Measurements from ENCODE around the gene HAPSTR1.

The HAPSTR1 gene

GRCh38 chr16:9128346-9129342 lies 37.2 kb downstream of the HAPSTR1 start:
- Histone ChIP-seq H3K27me3 (ENCODE audit: control insufficient read depth, insufficient read depth, low read length) (no peaks in the 10 kb centered on the region), H3K4me1 (ENCODE audit: control insufficient read depth, insufficient read depth, low read length) (peaks cover 25% of the 10 kb centered on the region), H3K36me3 (ENCODE audit: control insufficient read depth, insufficient read depth, low read length) (no peaks in the 10 kb centered on the region), H3K4me3 (ENCODE audit: low read length) (no peak overlapping the region), H3K9me3 (ENCODE audit: control insufficient read depth, low read length) (no peaks in the 10 kb centered on the region), H3K9ac (ENCODE audit: low read length) (no peak overlapping the region)

- peaks cover 9% of the 10 kb centered on the region for H3K27me3 ChIP-seq (ENCODE audit: control insufficient read depth, insufficient read depth, low read length)
- H3K36me3 ChIP-seq (ENCODE audit: control insufficient read depth, insufficient read depth, low read length) = no peaks in the 10 kb centered on the region
- H3K9ac ChIP-seq (ENCODE audit: low read length) = no peak overlapping the region
- no peak overlapping the region for H3K4me3 ChIP-seq (ENCODE audit: low read length)
- H3K9me3 ChIP-seq (ENCODE audit: control insufficient read depth, low read length) = no peaks in the 10 kb centered on the region
- H3K4me1 ChIP-seq (ENCODE audit: control insufficient read depth, insufficient read depth, low read length) = peaks cover 6% of the 10 kb centered on the region
Observed at GRCh38 chr16:9134306-9134705, 42.9 kb downstream of the HAPSTR1 start.

GRCh38 chr16:9134739-9135138 lies 43.3 kb downstream of the HAPSTR1 start:
- no peaks in the 10 kb centered on the region for H3K9me3 ChIP-seq (ENCODE audit: control insufficient read depth, low read length)
- no peak overlapping the region for H3K4me3 ChIP-seq (ENCODE audit: low read length)
- H3K36me3 ChIP-seq (ENCODE audit: control insufficient read depth, insufficient read depth, low read length) = no peaks in the 10 kb centered on the region
- peaks cover 9% of the 10 kb centered on the region for H3K27me3 ChIP-seq (ENCODE audit: control insufficient read depth, insufficient read depth, low read length)
- H3K9ac ChIP-seq (ENCODE audit: low read length) = no peak overlapping the region
- peaks cover 6% of the 10 kb centered on the region for H3K4me1 ChIP-seq (ENCODE audit: control insufficient read depth, insufficient read depth, low read length)

GRCh38 chr16:9135797-9136196 lies 44.4 kb downstream of the HAPSTR1 start:
- peaks cover 9% of the 10 kb centered on the region for H3K27me3 ChIP-seq (ENCODE audit: control insufficient read depth, insufficient read depth, low read length)
- no peaks in the 10 kb centered on the region for H3K36me3 ChIP-seq (ENCODE audit: control insufficient read depth, insufficient read depth, low read length)
- H3K4me1 ChIP-seq (ENCODE audit: control insufficient read depth, insufficient read depth, low read length) = peaks cover 6% of the 10 kb centered on the region
- no peak overlapping the region for H3K4me3 ChIP-seq (ENCODE audit: low read length)
- H3K9ac ChIP-seq (ENCODE audit: low read length) = no peak overlapping the region
- no peaks in the 10 kb centered on the region for H3K9me3 ChIP-seq (ENCODE audit: control insufficient read depth, low read length)

DNA sequence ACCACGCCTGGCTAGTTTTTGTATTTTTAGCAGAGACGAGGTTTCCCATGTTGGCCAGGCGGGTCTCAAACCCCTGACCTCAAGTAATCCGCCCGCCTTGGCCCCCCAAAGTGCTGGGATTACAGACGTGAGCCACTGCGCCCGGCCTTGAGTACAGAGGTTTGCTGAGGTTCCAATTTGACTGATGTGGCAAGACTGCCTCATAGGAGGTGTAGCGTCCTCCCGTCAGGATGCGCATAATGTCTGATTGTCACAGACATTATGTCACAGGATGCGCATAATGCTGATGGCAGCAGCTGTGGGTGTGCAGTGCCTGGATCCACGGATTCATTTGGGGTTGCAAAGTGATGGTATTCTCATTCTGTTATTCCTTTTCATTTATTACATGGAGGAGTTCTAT lies 45.2 kb downstream of the HAPSTR1 start:
- no peaks in the 10 kb centered on the region for H3K9me3 ChIP-seq (ENCODE audit: control insufficient read depth, low read length)
- no peak overlapping the region for H3K4me3 ChIP-seq (ENCODE audit: low read length)
- no peaks in the 10 kb centered on the region for H3K36me3 ChIP-seq (ENCODE audit: control insufficient read depth, insufficient read depth, low read length)
- no peak overlapping the region for H3K9ac ChIP-seq (ENCODE audit: low read length)
- H3K27me3 ChIP-seq (ENCODE audit: control insufficient read depth, insufficient read depth, low read length) = peaks cover 9% of the 10 kb centered on the region
- peaks cover 6% of the 10 kb centered on the region for H3K4me1 ChIP-seq (ENCODE audit: control insufficient read depth, insufficient read depth, low read length)

DNA sequence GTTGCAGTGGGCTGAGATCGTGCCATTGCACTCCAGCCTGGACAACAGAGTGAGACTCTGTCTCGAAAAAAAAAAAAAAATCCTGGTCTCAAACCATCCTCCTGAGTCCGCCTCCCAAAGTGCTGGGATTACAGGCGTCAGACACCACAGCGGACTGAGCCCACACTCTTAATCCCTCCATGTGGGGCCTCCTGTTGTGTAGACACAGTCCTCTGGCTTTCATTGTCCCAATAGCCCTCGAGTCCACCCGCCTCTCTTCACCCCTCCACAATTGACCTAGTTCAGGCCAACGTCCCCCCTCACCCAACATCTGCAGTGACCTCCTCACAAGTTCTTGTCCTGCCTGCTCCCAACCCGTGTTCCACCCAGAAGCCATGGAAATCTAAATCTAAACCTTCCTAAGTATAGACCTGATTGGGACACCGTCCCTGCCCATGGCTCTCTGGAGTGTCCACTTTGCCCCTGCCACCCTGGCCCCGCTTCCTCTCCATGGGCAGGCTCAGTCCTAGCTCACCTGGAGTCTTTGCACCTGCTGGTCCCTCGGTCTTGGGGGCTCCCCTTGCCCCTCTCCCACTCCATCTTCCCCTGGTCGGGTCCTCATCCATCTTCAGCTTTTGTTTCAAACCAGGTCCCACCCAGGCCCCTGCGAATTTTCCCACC lies 46.7 kb downstream of the HAPSTR1 start:
- Histone ChIP-seq H3K4me1 (ENCODE audit: control insufficient read depth, insufficient read depth, low read length) (peaks cover 6% of the 10 kb centered on the region), H3K9ac (ENCODE audit: low read length) (no peak overlapping the region), H3K9me3 (ENCODE audit: control insufficient read depth, low read length) (no peaks in the 10 kb centered on the region), H3K27me3 (ENCODE audit: control insufficient read depth, insufficient read depth, low read length) (peaks cover 9% of the 10 kb centered on the region), H3K36me3 (ENCODE audit: control insufficient read depth, insufficient read depth, low read length) (no peaks in the 10 kb centered on the region), H3K4me3 (ENCODE audit: low read length) (no peak overlapping the region)

- Histone ChIP-seq H3K27me3 (ENCODE audit: control insufficient read depth, insufficient read depth, low read length) (peaks cover 9% of the 10 kb centered on the region), H3K9ac (ENCODE audit: low read length) (no peak overlapping the region), H3K9me3 (ENCODE audit: control insufficient read depth, low read length) (no peaks in the 10 kb centered on the region), H3K4me3 (ENCODE audit: low read length) (no peak overlapping the region), H3K4me1 (ENCODE audit: control insufficient read depth, insufficient read depth, low read length) (peaks cover 6% of the 10 kb centered on the region), H3K36me3 (ENCODE audit: control insufficient read depth, insufficient read depth, low read length) (no peaks in the 10 kb centered on the region)
Observed at GRCh38 chr16:9138731-9139501, 47.5 kb downstream of the HAPSTR1 start.

GRCh38 chr16:9139965-9140364 lies 48.5 kb downstream of the HAPSTR1 start:
- Histone ChIP-seq H3K9me3 (ENCODE audit: control insufficient read depth, low read length) (no peaks in the 10 kb centered on the region), H3K4me3 (ENCODE audit: low read length) (no peak overlapping the region), H3K9ac (ENCODE audit: low read length) (no peak overlapping the region), H3K4me1 (ENCODE audit: control insufficient read depth, insufficient read depth, low read length) (peaks cover 6% of the 10 kb centered on the region), H3K27me3 (ENCODE audit: control insufficient read depth, insufficient read depth, low read length) (peaks cover 9% of the 10 kb centered on the region), H3K36me3 (ENCODE audit: control insufficient read depth, insufficient read depth, low read length) (no peaks in the 10 kb centered on the region)
